ENCODE results near the gene BRAP. TPM values are rescaled to one million over a fixed set of nuclear protein-coding genes. Genes with fewer than 3 reads are reported as not detected.
A peak's percentile ranks its signal among the peaks of the same experiment; 100 is the strongest.

The BRAP gene
- total RNA-seq, 6 experiments from 2014 or later = 15.0 to 19.5 (median 17.8) TPM

DNA sequence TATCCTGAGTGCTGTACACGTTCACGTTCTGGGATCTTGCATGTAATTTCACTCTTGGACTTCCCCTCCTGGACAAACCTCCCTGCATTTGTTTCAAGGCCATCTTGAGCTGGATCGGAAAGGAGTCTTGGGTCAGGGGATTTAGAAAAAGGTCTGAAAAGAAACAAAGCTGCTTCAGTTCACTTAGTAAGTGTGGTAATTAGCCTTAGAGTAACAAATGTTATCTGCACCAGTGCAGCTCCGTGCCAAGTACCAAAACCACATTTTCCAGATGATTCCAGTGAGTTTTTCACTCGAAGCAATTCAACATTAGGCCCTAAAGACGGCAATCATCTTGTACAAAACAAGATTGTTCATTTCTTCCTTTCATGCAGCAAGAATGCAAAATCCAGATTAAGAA lies 47.2 kb downstream of the BRAP start:
- H3K4me3 Mint-ChIP-seq = no peak overlapping the region
- peaks cover 35% of the 10 kb centered on the region for H3K4me1 Mint-ChIP-seq (ENCODE audit: low read depth)
- H3K36me3 Mint-ChIP-seq (ENCODE audit: low read depth) = peaks cover 15% of the 10 kb centered on the region
- H3K27ac Mint-ChIP-seq = peak overlapping the region; percentile 51; the same call in 1 of the 2 replicates
- TF ChIP-seq, protein P1, sequence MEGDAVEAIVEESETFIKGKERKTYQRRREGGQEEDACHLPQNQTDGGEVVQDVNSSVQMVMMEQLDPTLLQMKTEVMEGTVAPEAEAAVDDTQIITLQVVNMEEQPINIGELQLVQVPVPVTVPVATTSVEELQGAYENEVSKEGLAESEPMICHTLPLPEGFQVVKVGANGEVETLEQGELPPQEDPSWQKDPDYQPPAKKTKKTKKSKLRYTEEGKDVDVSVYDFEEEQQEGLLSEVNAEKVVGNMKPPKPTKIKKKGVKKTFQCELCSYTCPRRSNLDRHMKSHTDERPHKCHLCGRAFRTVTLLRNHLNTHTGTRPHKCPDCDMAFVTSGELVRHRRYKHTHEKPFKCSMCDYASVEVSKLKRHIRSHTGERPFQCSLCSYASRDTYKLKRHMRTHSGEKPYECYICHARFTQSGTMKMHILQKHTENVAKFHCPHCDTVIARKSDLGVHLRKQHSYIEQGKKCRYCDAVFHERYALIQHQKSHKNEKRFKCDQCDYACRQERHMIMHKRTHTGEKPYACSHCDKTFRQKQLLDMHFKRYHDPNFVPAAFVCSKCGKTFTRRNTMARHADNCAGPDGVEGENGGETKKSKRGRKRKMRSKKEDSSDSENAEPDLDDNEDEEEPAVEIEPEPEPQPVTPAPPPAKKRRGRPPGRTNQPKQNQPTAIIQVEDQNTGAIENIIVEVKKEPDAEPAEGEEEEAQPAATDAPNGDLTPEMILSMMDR (IDR thresholded peaks at IDR 0.05) = no peak
- no peaks in the 10 kb centered on the region for H3K9me3 Mint-ChIP-seq
- no peak for DNase-seq
- peaks cover 2% of the 10 kb centered on the region; the same call in 1 of the 2 replicates for H3K27me3 Mint-ChIP-seq (ENCODE audit: insufficient read depth)

DNA sequence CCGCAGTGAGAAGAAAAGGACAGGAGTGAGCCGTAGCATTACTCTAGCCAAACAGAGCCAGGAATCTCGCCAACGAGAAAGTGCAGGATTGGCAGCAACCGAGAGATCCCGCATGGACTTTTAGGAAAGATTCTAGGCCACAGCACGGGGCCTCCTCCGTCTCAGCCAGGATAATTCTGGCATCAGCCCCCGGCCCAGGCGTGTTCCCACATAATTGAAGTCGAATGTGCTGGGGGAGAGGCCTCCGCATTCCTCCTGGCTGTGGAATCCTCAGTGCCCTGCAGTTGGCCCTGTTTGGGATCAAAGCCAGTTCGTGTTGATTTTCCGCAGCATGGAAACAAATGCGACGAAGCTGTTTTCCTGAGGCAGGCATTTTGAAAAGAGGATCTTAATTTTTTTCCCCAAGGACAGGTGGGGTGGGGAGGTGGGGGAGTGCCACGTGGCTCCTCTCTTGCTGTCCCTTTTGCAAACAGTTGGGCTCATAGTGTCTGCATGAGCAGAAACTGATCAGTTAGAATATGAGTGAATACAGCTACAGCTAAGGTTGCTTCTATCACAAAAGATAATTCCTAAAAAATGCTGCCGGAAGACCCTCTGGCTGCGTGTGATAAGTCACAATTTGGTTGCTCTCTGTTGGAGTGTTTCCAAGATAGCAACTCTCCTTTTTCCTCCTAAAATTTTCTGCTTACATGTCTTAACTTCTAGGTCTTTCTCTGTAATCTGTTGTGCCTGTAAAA lies 49.4 kb downstream of the BRAP start:
- H3K4me3 Mint-ChIP-seq = peak overlapping the region; percentile 40
- no peaks in the 10 kb centered on the region for H3K9me3 Mint-ChIP-seq
- H3K4me1 Mint-ChIP-seq (ENCODE audit: low read depth) = peaks cover 28% of the 10 kb centered on the region
- DNase-seq = peak; percentile 53
- H3K36me3 Mint-ChIP-seq (ENCODE audit: low read depth) = peaks cover 8% of the 10 kb centered on the region
- H3K27ac Mint-ChIP-seq = peak overlapping the region; percentile 78
- H3K27me3 Mint-ChIP-seq (ENCODE audit: insufficient read depth) = peaks cover 2% of the 10 kb centered on the region; the same call in 1 of the 2 replicates
- TF ChIP-seq, protein P1 (IDR thresholded peaks at IDR 0.05) = no peak

DNA sequence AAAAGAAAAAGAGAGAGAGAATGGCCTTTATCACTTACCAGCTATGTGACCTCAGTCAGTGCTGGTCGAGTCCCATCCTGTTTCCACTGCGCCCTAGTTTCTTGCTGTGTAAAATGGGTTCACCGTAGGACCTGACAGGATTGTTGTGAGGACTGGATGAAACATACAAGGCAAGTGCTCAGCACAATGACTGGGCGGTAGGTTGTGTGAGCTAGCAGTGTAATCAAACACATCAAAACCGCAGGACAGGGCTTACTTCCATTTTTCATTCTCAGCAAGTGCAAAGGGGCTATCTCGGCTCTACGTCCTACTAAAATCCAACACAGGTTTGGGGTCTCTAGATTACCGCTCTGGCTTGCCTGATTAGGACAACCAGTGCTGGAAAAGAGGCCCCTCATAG lies 50.2 kb downstream of the BRAP start:
- TF ChIP-seq, protein P1 (IDR thresholded peaks at IDR 0.05) = no peak
- Mint-ChIP-seq H3K4me3 (peak overlapping the region; percentile 40), H3K36me3 (ENCODE audit: low read depth) (peaks cover 8% of the 10 kb centered on the region), H3K27me3 (ENCODE audit: insufficient read depth) (peaks cover 2% of the 10 kb centered on the region; the same call in 1 of the 2 replicates), H3K4me1 (ENCODE audit: low read depth) (peaks cover 28% of the 10 kb centered on the region), H3K9me3 (no peaks in the 10 kb centered on the region), H3K27ac (peak overlapping the region; percentile 78)
- no peak for DNase-seq

DNA sequence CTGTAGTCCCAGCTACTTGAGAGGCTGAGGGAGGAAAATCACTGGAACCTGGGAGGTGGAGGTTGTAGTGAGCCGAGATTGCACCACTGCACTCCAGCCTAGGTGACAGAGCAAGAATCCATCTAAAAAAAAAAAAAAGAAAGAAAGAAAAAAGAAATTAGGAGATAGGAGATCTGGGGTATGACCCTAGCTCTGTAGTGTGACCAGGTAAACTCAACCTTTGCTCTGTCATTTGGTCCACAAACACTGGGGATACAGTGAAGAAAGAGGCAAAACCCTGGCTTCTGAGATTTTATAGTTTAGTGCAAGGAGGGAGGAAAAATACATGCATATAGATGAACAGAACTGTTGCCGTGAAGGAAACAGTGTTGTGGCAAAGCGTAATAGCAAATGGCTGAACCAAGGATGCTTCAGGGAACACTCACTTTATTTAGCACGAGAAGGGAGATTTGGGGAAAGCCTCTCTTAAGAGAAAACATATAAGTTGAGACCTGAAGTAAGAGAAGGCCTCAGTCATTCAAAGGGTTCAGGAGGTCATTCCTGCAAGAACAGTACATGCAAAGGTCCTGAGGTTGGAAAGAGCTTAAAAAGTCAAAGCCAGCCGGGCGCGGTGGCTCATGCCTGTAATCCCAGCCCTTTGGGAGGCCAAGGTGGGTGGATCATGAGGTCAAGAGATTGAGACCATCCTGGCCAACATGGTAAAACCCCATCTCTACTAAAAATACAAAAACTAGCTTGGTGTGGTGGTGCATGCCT lies 57.1 kb downstream of the BRAP start:
- no peak for DNase-seq
- H3K27ac Mint-ChIP-seq = no peak overlapping the region
- peaks cover 2% of the 10 kb centered on the region; the same call in 1 of the 2 replicates for H3K27me3 Mint-ChIP-seq (ENCODE audit: insufficient read depth)

DNA sequence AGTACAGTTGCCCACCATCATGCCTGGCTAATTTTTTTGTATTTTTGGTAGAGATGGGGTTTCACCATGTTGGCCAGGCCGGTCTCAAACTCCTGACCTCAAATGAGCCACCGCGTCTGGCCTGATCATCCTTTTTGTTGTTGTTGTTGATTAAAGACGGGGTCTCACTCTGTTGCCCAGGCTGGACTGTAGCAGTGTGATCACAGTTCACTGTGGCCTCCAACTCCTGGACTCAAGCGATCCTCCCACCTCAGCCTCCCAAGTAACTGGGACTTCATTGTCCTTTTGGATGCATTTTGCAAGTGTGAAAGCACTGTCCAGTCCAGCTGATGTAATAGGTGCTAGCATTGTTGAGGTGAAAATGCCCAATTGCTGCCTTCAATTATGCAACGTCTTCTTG lies 59.5 kb downstream of the BRAP start:
- Mint-ChIP-seq H3K4me3 (no peak overlapping the region), H3K27me3 (ENCODE audit: insufficient read depth) (peaks cover 2% of the 10 kb centered on the region; the same call in 1 of the 2 replicates), H3K9me3 (no peaks in the 10 kb centered on the region), H3K36me3 (ENCODE audit: low read depth) (no peaks in the 10 kb centered on the region), H3K4me1 (ENCODE audit: low read depth) (peaks cover 12% of the 10 kb centered on the region), H3K27ac (no peak overlapping the region; the same call in 1 of the 2 replicates)
- TF ChIP-seq, protein P1 (IDR thresholded peaks at IDR 0.05) = no peak
- DNase-seq = no peak

More for the DNA sequence above, 57.1 kb downstream of the BRAP start:
- H3K4me3 Mint-ChIP-seq = no peak overlapping the region
- no peaks in the 10 kb centered on the region for H3K36me3 Mint-ChIP-seq (ENCODE audit: low read depth)
- H3K9me3 Mint-ChIP-seq = no peaks in the 10 kb centered on the region
- H3K4me1 Mint-ChIP-seq (ENCODE audit: low read depth) = peaks cover 12% of the 10 kb centered on the region
- TF ChIP-seq, protein P1 (IDR thresholded peaks at IDR 0.05) = no peak

Measured in HFFc6 (cell line).